IMR-90 (cell line): ENCODE measurements around the gene ENKUR. TPM values are rescaled to one million over a fixed set of nuclear protein-coding genes. Genes with fewer than 3 reads are reported as not detected.

Experiments
- ATAC-seq: fragments of 200-7000 bp; cut with Tn5 transposase; 2 replicates; pipeline ENCODE4 v1.9.1; 2020; ENCODE audit warnings: low read depth, mild to moderate bottlenecking, moderate library complexity
- BruUV-seq: library from RNA; stranded (reverse); fragments of 400-500 nt; replicated peaks from 2 replicates; lab custom pipeline; 2021; lab: Mats Ljungman, UMichigan
- CTCF ChIA-PET: fragments of 300-600 bp; formaldehyde crosslinking; extraction: SDS; loops from one replicate; lab custom pipeline; 2021; ENCODE audit warnings: antibody characterized with exemption; lab: Yijun Ruan, JAX
- POLR2A ChIA-PET: fragments of 300-600 bp; sonication (Branson Sonifier 250); formaldehyde crosslinking; loops from one replicate; lab custom pipeline; 2022; ENCODE audit warnings: antibody characterized with exemption; ENCODE audit not compliant: unreplicated experiment; lab: Charles Lee
- DNase-seq: peaks from one replicate; pipeline ENCODE4 v3.0.0; 2013
- H2AFZ ChIP-seq: replicated peaks from 2 replicates; pipeline ENCODE3; 2013; ENCODE audit warnings: low read length, mild to moderate bottlenecking; ENCODE audit not compliant: poor library complexity
- H2AK5ac ChIP-seq: 2 replicates; pipeline ENCODE4 v1.6.1; 2013; ENCODE audit warnings: low read depth, low read length, inconsistent platforms
- H2AK9ac ChIP-seq: replicated peaks from 2 replicates; pipeline ENCODE3; 2013; ENCODE audit warnings: mild to moderate bottlenecking, low read depth, low read length, moderate library complexity; ENCODE audit not compliant: poor library complexity
- H2BK120ac ChIP-seq: 2 replicates; pipeline ENCODE4 v1.6.1; 2013; ENCODE audit warnings: low read depth, low read length, inconsistent platforms
- H2BK15ac ChIP-seq: 3 replicates; pipeline ENCODE4 v1.6.1; 2013; ENCODE audit warnings: low read depth, low read length, inconsistent platforms
- H2BK20ac ChIP-seq: 2 replicates; pipeline ENCODE4 v1.6.1; 2013; ENCODE audit warnings: low read depth, mild to moderate bottlenecking, inconsistent platforms, low read length, moderate library complexity
- H2BK5ac ChIP-seq: 2 replicates; pipeline ENCODE4 v1.6.1; 2013; ENCODE audit warnings: mild to moderate bottlenecking, low read depth, low read length, inconsistent platforms; ENCODE audit not compliant: poor library complexity, severe bottlenecking
- H3K14ac ChIP-seq: replicated peaks from 2 replicates; pipeline ENCODE4 v1.6.1; 2013; ENCODE audit warnings: low read depth, low read length, inconsistent platforms
- H3K18ac ChIP-seq: 2 replicates; pipeline ENCODE4 v1.6.1; 2013; ENCODE audit warnings: low read depth, low read length, control low read depth
- H3K23ac ChIP-seq: 2 replicates; pipeline ENCODE4 v1.6.1; 2013; ENCODE audit warnings: low read depth, low read length, inconsistent platforms
- H3K27ac ChIP-seq: 2 replicates; pipeline ENCODE4 v1.5.1; 2013; ENCODE audit warnings: mild to moderate bottlenecking, control low read depth, low read length; ENCODE audit not compliant: insufficient read depth
- H3K27me3 ChIP-seq: 2 replicates; pipeline ENCODE4 v1.6.1; 2013; ENCODE audit warnings: low read length; ENCODE audit not compliant: control insufficient read depth, insufficient read depth
- H3K36me3 ChIP-seq: 2 replicates; pipeline ENCODE4 v1.6.1; 2013; ENCODE audit warnings: low read length, mixed read lengths; ENCODE audit not compliant: control insufficient read depth, insufficient read depth
- H3K4ac ChIP-seq: 2 replicates; pipeline ENCODE4 v1.6.1; 2013; ENCODE audit warnings: low read depth, low read length, inconsistent platforms
- H3K4me1 ChIP-seq: 2 replicates; pipeline ENCODE4 v1.6.1; 2013; ENCODE audit warnings: low read length, mixed read lengths; ENCODE audit not compliant: control insufficient read depth, insufficient read depth
- H3K4me2 ChIP-seq: 2 replicates; pipeline ENCODE4 v1.6.1; 2013; ENCODE audit warnings: low read depth, mild to moderate bottlenecking, control low read depth, low read length, moderate library complexity
- H3K4me3 ChIP-seq: 2 replicates; pipeline ENCODE4 v1.5.1; 2013; ENCODE audit warnings: low read depth, mild to moderate bottlenecking, control low read depth, low read length, moderate library complexity; ENCODE audit not compliant: insufficient read depth
- H3K56ac ChIP-seq: 2 replicates; pipeline ENCODE4 v1.6.1; 2013; ENCODE audit warnings: low read length, inconsistent platforms; ENCODE audit not compliant: insufficient read depth; ENCODE audit errors: extremely low read depth
- H3K79me1 ChIP-seq, 2 experiments: 2 replicates each; pipeline ENCODE4 v1.6.1; 2013; ENCODE audit warnings: low read length in 2 of 2, inconsistent platforms in 1 of 2, low read depth in 1 of 2
- H3K9ac ChIP-seq: 2 replicates; pipeline ENCODE4 v1.6.1; 2013; ENCODE audit warnings: low read depth, low read length, control low read depth
- H3K9me1 ChIP-seq: 2 replicates; pipeline ENCODE4 v1.6.1; 2013; ENCODE audit warnings: low read length, inconsistent platforms; ENCODE audit not compliant: insufficient read depth
- H3K9me3 ChIP-seq: 2 replicates; pipeline ENCODE4 v1.6.1; 2013; ENCODE audit warnings: low read length; ENCODE audit not compliant: control insufficient read depth, insufficient read depth
- H4K20me1 ChIP-seq: 2 replicates; pipeline ENCODE4 v1.6.1; 2013; ENCODE audit warnings: low read length, inconsistent platforms; ENCODE audit not compliant: insufficient read depth
- H4K5ac ChIP-seq: 2 replicates; pipeline ENCODE4 v1.6.1; 2013; ENCODE audit warnings: mild to moderate bottlenecking, low read depth, low read length, control low read depth
- H4K8ac ChIP-seq, 2 experiments: 2 replicates each; pipeline ENCODE4 v1.6.1; 2013; ENCODE audit warnings: low read depth in 2 of 2, low read length in 2 of 2, control low read depth in 1 of 2, inconsistent platforms in 1 of 2
- H4K91ac ChIP-seq: 2 replicates; pipeline ENCODE4 v1.6.1; 2013; ENCODE audit warnings: low read depth, low read length, inconsistent platforms; ENCODE audit not compliant: insufficient read depth
- CEBPB ChIP-seq: IDR thresholded peaks from 2 replicates; pipeline ENCODE4 v1.6.1; 2012; ENCODE audit warnings: low read depth, low read length, improper control_type of control experiment
- CHD1 ChIP-seq: IDR thresholded peaks from 2 replicates; pipeline ENCODE4 v1.6.1; 2012; ENCODE audit warnings: low read depth, low read length, improper control_type of control experiment
- FOS ChIP-seq: fragments of 150-350 bp; IDR thresholded peaks from 2 replicates; pipeline ENCODE4 v1.6.1; 2016; ENCODE audit warnings: low read depth, low read length
- MXI1 ChIP-seq: IDR thresholded peaks from 2 replicates; pipeline ENCODE4 v1.6.1; 2012; ENCODE audit warnings: low read depth, mild to moderate bottlenecking, low read length, moderate library complexity, borderline replicate concordance
- NFE2L2 ChIP-seq: fragments of 150-350 bp; IDR thresholded peaks from 2 replicates; pipeline ENCODE4 v1.6.1; 2016; ENCODE audit warnings: low read depth, mild to moderate bottlenecking, low read length
- POLR2A ChIP-seq: IDR thresholded peaks from 2 replicates; pipeline ENCODE4 v1.6.1; 2012; ENCODE audit warnings: mild to moderate bottlenecking, low read depth, low read length
- RAD21 ChIP-seq: IDR thresholded peaks from 2 replicates; pipeline ENCODE4 v1.6.1; 2012; ENCODE audit warnings: low read length, improper control_type of control experiment
- RCOR1 ChIP-seq: IDR thresholded peaks from 2 replicates; pipeline ENCODE4 v1.6.1; 2012; ENCODE audit warnings: mild to moderate bottlenecking, low read length, improper control_type of control experiment; ENCODE audit not compliant: insufficient replicate concordance
- WGBS, 2 experiments: methylation state at CpG; one replicate each; pipeline versions ENCODE4 v1.1.5 to v1.1.7; 2013; ENCODE audit warnings: missing lambda C conversion rate in 2 of 2; ENCODE audit not compliant: insufficient read length in 1 of 2; ENCODE audit errors: extremely low coverage in 2 of 2; 5-methylcytosine and 5-hydroxymethylcytosine counted together
- dilution Hi-C: fragments of 300-500 bp; cut with HindIII; formaldehyde crosslinking; loops from one replicate; pipeline ENCODE4 v1.14.3; 2018; ENCODE audit warnings: low sequenced_read_pairs; ENCODE audit not compliant: unreplicated experiment
- in situ Hi-C: fragments of 300-500 bp; cut with MboI; formaldehyde crosslinking; loops from 3 replicates; pipeline ENCODE4 v1.14.3; 2019; ENCODE audit warnings: low sequenced_read_pairs, inconsistent platforms, mixed read lengths
- intact Hi-C: fragments of 100-400 bp; cut with micrococcal nuclease; formaldehyde crosslinking; loops from 2 replicates; pipeline ENCODE4 v1.10.0; 2022
- polyA plus RNA-seq, 3 experiments: library from polyadenylated mRNA; depleted of rRNA; stranded (reverse); fragments of >200 nt; gene quantifications; 2 replicates each; pipeline ENCODE4 v1.2.3, GENCODE V29; 2012; ENCODE audit warnings: low replicate concordance in 1 of 3
- total RNA-seq: library from RNA; depleted of rRNA; stranded (reverse); fragments of >200 nt; gene quantifications from 2 replicates; pipeline ENCODE4 v1.2.3, GENCODE V29; 2012
- TF ChIP-seq, protein P1 (sequence below): fragments of 150-350 bp; IDR thresholded peaks from 2 replicates; pipeline ENCODE4 v1.6.1; 2016; ENCODE audit warnings: low read depth, mild to moderate bottlenecking, low read length, moderate library complexity, borderline replicate concordance

Gene ENKUR
- total and polyA plus RNA-seq, 2 of the 4 experiments (the other 2 are of a cell fraction): not detected

DNA sequence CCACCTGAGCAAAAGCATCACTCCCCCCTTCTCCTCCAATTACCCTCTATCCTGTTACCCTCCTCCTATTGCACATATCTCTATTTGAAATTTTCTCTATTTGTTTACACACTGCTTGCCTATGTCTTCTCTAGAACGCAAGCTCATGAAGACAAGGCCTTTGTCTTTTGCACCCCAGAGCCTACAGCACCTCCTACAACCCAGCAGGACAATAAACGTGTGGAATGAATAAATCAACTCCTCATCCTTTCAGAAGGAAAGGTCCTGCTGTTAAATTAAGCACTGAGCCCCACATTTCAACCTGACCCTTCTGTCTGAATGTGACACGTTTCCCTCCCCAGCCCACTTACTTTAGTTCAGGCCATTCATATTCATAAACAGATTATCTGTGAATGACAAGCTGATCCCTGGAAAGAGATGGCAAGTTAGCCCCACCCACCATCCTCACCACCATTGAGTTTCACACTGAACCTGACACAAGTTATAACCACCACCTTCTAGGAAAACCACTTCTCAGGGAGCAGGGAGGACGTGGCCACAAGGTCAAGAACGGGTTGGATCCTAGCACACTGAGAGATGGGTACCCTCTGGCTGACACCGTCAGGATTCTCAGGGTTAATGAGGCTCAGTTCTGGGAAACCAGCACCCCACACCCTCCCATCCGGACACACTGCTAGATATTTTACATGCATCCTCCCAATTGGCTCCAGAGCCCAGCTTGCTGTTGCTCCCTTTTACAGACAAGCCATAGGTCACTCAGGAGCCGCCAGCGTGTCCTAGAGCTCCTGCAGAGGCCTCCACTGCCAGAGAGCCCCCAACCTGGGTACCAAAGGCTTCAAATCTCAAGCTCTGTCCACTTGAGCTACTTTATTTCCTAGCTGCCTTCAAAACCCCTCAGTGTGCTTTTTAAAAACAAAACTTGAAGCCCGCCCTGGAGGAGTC, 64.5 kb downstream of the ENKUR start:
- Histone ChIP-seq H2BK5ac (no peak overlapping the region), H2BK15ac (peak overlapping the region; percentile 61; the same call in 1 of the 3 replicates), H3K36me3 (no peaks in the 10 kb centered on the region), H2AK9ac (peak overlapping the region; percentile 97), H3K23ac (peak overlapping the region; percentile 87), H3K14ac (peak overlapping the region; percentile 76), H4K20me1 (no peaks in the 10 kb centered on the region), H4K8ac (peak overlapping the region; percentile 93 to 97), H3K79me1 (peaks cover 6 to 27% of the 10 kb centered on the region in 2 experiments; a peak in 3 of 4 replicates), H2AK5ac (peak overlapping the region; percentile 67), H3K9me1 (peaks cover 7% of the 10 kb centered on the region; the same call in 1 of the 2 replicates), H4K5ac (peak overlapping the region; percentile 79), H3K27me3 (no peaks in the 10 kb centered on the region), H3K4me2 (peak overlapping the region; percentile 83), H3K4me3 (peak overlapping the region; percentile 41; the same call in 1 of the 2 replicates), H3K4ac (peak overlapping the region; percentile 94), H3K27ac (peak overlapping the region; percentile 84), H4K91ac (peak overlapping the region; percentile 88), H3K9me3 (no peaks in the 10 kb centered on the region), H3K9ac (peak overlapping the region; percentile 84), H3K18ac (peak overlapping the region; percentile 87), H2BK120ac (peak overlapping the region; percentile 89), H2BK20ac (peak overlapping the region; percentile 1; the same call in 1 of the 2 replicates), H2AFZ (peak overlapping the region; percentile 96), H3K4me1 (peaks cover 21% of the 10 kb centered on the region), H3K56ac (peak overlapping the region; percentile 48; the same call in 1 of the 2 replicates)
- in situ Hi-C loops (loop anchor here (25.0 kb wide), 1 partner anchor 239 kb away; the partner anchor contains the start of gene ARHGAP21), intact Hi-C loops (loop anchor here (2.0 to 5.0 kb wide), 2 partner anchors 59 to 227 kb away; no protein-coding TSS in a partner anchor), dilution Hi-C loops (no loop called here)
- CTCF ChIA-PET: no interaction called here
- TF ChIP-seq RAD21: no peak
- no peak for TF ChIP-seq CHD1
- TF ChIP-seq RCOR1: no peak
- TF ChIP-seq POLR2A: no peak
- no peak for TF ChIP-seq CEBPB
- TF ChIP-seq, protein P1, sequence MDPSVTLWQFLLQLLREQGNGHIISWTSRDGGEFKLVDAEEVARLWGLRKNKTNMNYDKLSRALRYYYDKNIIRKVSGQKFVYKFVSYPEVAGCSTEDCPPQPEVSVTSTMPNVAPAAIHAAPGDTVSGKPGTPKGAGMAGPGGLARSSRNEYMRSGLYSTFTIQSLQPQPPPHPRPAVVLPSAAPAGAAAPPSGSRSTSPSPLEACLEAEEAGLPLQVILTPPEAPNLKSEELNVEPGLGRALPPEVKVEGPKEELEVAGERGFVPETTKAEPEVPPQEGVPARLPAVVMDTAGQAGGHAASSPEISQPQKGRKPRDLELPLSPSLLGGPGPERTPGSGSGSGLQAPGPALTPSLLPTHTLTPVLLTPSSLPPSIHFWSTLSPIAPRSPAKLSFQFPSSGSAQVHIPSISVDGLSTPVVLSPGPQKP: no peak
- no peak for TF ChIP-seq NFE2L2
- TF ChIP-seq FOS: no peak
- TF ChIP-seq MXI1: no peak
- no peak for DNase-seq
- peak; percentile 43 for ATAC-seq
- BruUV-seq: no TSS peak
- POLR2A ChIA-PET: interaction anchor here (0.6 kb wide), 1 partner anchor 303 kb away, joined by 3 read pairs; no protein-coding TSS in a partner anchor
- WGBS, 2 experiments: 100% methylated on average over 1 of the region's 10 CpGs; no CpG with 5 or more reads in 1 of the 2 experiments
